NCI-H2227 (cell line): Measurements from ENCODE around the gene A4GALT.
"Not testable (repeated sequence)": the region's sequence is repeated elsewhere in the genome, so short reads cannot be mapped to it uniquely, and the experiment has no call there.

Experiments
- DNase-seq: peaks from one replicate; lab custom pipeline; 2025; ENCODE audit not compliant: unreplicated experiment; lab: John Stamatoyannopoulos, UW

A4GALT gene

DNA sequence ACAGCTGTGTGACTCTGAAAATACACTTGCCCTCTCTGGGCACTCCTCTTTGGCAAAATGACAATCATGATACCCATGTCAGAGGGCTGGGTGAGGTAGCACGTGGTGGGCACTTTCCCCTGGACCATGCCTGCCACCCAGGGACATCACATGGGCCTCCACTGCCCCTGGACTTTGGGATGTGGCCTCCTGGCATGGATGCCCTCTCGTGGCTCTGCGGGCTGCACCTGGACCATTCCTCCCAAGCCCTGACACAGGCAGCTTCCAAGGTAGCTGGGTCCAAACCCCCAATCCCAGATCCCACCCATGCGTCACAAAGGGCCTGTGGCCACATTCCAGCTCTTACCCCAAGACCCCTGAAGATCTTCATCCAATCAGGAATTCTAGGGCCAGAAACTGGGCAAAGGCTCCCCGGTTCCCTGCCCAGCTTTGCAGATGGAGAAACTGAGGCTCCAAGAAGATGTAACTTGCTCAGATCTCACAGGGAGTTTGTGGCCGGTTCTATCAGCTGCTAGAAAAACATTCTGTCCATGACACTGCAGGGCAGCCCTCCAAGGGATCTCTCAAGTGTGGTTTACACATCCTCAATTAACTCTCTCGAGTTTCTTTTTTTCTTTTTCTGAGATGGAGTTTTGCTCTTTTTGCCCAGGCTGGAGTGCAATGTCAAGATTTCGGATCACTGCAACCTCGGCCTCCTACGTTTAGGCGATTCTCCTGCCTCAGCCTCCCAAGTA lies 36.0 kb downstream of the A4GALT start:
- DNase-seq, result no peak

GRCh38 chr22:42683578-42684283 lies 36.9 kb downstream of the A4GALT start:
- DNase-seq, result no peak

DNA sequence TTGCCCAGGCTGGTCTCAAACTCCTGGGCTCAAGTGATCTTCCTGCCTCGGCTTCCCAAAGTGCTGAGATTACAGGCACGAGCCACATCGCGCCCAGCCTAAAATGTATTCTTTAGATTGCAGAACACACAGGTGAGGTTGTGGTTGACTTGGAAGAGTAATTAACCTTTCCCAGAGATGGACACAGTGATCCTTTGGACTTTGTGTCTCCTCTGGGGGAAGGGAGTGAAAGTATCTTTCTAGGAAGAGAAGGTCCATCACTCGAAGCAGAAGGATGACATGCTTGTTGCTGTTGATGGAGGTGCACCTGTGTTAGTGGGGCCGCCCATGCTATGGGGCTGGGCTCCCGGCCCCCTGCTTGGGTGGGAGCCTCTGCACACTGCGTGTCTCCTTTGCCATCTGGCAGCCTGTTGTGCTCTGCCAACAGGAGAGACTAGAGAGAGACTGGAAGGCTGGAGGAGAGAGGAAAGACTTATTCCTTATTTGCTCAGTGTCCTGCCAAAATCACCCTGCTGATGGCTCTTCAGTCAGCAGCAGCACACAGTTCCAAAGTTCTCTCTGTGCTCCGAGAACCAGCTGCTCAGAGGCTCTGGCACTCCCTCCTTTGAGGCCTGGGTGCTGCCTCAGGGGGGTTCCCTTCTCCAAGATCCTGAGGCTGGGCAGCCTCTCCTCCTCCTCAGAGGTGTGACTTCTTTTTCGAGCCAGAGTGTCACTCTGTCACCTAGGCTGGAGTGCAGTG lies 38.4 kb downstream of the A4GALT start:
- DNase-seq, result no peak

DNA sequence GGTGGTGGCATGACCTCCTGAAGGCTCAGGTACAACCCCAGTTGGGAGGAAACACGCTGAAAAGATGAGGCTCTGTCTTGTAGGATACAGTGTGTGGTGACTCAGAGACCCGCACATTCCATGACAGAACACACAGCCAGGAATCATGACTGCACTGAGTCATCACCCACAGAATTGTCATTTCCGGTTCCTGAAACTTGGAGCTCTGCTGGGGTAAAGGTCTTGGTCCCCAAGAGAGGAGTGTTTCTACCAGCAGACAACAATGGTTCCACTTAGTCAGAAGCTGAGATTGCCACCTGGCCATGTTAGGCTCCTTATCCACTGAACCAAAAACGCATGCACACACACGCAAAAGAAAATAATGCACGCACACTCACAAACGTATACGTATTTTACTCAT lies 40.0 kb downstream of the A4GALT start:
- DNase-seq, result no peak

DNA sequence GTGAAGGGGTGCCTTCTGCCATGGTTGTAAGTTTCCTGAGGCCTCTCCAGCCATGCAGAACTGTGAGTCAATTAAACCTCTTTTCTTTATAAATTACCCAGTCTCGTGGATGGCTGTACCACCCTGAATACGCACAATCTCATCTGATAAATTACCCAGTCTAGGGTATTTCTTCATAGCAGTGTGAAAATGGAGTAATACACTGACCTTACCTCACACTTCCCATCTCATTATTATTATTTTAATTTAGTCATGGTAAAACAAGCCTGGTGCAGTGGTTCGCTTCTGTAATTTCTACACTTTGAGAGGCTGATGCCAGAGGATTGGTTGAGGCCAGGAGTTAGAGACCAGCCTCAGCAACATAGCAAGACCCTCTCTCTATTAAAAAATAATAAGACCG lies 41.0 kb downstream of the A4GALT start:
- no peak for DNase-seq

DNA sequence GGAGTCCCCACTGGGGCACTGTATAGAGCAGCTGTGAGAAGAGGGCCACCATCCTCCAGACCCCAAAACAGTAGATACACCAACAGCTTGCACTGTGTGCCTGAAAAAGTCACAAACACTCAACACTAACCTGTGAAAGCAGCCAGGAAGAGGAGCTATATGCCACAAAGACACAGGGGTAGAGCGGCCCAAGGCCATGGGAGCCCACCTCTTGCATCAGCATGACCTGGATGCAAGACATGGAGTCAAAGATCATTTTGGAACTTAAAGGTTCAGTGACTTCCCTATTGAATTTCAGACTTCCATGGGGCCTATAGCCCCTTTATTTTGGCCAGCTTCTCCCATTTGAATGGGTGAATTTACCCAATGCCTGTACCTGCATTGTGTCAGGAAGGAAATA lies 41.8 kb downstream of the A4GALT start:
- no peak for DNase-seq

DNA sequence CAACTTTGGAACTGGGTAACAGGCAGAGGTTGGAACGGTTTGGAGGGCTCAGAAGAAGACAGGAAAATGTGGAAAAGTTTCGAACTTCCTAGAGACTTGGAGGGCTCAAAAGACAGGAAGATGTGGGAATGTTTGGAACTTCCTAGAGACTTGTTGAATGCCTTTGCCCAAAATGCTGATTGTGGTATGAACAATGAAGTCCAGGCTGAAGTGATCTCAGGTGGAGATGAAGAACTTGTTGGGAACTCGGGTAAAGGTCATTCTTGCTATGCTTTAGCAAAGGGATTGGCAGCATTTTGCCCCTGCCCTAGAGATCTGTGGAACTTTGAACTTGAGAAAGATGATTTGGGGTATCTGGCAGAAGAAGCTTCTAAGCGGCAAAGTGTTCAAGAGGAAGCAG lies 42.7 kb downstream of the A4GALT start:
- not testable (repeated sequence) for DNase-seq

- DNase-seq, result no peak
Measured at GRCh38 chr22:42676059-42676607, 44.5 kb downstream of the A4GALT start.

DNA sequence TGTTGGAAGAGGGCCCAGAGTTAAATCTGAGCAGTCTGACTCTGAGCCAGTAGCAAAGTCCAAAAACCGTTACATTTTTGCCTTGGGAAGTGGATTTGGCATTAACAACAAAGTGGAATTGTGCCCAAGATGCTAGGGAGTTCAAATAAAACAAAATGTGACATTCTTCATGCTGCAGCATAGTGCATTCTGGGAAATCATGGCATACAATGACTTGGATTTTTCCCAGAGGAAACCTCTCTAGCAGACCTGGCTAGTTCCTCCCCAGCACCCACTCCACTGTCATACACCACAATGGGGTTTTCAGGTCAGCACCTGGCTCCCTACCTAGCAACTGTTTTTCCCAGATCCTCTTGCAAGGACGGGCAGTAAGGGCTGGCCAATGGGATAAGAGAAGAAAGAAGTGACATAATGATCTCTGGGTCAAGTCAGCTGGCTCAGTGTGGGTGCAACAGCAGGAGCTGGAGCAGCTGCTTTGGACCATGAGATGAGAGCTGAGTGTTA lies 46.7 kb downstream of the A4GALT start:
- DNase-seq, result no peak

DNA sequence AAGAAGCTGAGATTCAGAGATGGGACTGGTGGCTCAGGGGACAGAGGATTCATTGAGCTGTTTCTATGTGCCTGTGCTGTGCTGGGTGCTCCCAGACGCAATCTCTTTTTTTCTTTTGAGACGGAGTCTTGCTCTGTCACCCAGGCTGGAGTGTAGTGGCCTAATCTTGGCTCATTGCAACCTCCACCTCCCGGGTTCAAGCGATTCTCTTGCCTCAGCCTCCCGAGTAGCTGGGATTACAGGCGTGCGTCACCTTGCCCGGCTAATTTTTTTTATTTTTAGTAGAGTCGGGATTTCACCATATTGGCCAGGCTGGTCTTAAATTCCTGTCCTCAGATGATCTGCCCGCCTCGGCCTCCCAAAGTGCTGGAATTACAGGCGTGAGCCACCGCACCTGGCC lies 47.6 kb downstream of the A4GALT start:
- DNase-seq, result not testable (repeated sequence)

- DNase-seq, result no peak
Measured at GRCh38 chr22:42670921-42671709, 49.6 kb downstream of the A4GALT start.

- no peak for DNase-seq
Measured at GRCh38 chr22:42670046-42670445, 50.6 kb downstream of the A4GALT start.

GRCh38 chr22:42666393-42666792 lies 54.3 kb downstream of the A4GALT start:
- not testable (repeated sequence) for DNase-seq

GRCh38 chr22:42664976-42665831 lies 55.5 kb downstream of the A4GALT start:
- no peak for DNase-seq

DNA sequence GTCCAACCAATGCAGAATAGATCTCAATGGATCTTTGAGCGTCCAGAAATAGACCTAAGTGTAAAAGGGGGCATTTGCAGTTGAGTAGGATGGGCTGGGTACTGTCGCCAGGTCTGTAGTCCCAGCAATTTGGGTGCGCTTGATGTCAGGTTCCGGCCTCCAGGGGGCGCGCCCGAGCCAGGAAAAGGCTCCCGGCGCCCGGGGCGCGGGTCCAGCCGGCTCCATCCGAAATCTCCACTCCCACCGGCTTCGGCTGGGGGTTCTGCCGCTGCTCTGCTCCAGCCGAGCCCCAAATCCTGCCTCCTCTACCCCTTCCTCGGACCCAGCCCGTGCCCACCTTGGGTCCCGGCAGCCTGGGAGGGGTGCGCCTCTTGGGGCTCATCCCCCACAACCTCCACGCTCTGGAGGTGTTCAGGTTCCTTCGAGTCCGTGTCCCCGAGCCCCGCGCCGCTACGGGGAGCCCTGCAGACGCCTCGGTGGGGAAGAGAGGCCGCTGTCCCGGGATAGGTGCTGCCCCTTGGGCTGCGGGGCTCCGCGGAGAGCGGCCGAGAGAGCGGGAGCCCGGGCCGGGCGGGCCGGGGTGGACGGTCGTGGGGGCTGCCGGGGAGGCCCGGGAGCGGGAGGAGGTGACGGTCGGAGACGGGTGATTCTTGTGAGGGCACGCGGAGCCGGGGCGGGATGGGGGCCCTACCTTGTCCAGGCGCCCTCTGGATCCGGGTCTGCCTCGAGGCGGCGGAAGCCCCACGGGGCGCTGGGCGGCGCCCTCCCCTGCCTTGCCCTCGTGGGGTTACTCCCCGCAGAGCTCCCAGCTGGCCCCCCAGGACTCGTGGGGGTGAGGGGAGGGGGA lies 58.5 kb downstream of the A4GALT start:
- DNase-seq, result peak; percentile 82

GRCh38 chr22:42656578-42656977 lies 64.1 kb downstream of the A4GALT start:
- DNase-seq, result no peak

DNA sequence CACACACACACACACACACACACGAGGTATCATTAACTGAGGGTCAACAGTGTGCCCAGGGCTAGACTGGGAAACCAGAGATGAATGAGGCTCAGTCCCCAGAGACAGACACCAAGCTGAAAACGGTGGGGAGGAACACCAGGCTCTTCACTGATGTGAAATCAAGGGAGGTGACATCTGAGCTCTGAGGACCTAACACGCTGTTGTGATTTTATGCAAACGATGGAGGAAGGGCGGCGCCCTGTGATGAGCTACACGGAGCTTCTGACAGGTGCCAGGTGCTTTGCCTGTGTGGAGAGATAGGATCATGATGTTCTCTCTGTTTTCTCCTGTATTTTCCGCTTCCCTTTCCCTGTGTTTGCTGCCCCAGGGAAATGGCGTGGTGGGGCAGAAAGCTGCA lies 65.0 kb downstream of the A4GALT start:
- no peak for DNase-seq

- DNase-seq, result no peak
Measured at GRCh38 chr22:42654436-42655073, 66.1 kb downstream of the A4GALT start.
